GM12892 (cell line): Measurements from ENCODE around the gene RNF212.

Experiments
- POLR2A ChIP-seq: IDR thresholded peaks from 2 replicates; pipeline ENCODE4 v1.6.1; 2011; ENCODE audit warnings: low read depth, low read length, control low read depth
- POLR2AphosphoS5 ChIP-seq: IDR thresholded peaks from 2 replicates; pipeline ENCODE4 v1.6.1; 2011; ENCODE audit warnings: low read depth, low read length, control low read depth
- TAF1 ChIP-seq: IDR thresholded peaks from 2 replicates; pipeline ENCODE4 v1.6.1; 2011; ENCODE audit warnings: low read depth, mild to moderate bottlenecking, control low read depth, low read length, borderline replicate concordance

DNA sequence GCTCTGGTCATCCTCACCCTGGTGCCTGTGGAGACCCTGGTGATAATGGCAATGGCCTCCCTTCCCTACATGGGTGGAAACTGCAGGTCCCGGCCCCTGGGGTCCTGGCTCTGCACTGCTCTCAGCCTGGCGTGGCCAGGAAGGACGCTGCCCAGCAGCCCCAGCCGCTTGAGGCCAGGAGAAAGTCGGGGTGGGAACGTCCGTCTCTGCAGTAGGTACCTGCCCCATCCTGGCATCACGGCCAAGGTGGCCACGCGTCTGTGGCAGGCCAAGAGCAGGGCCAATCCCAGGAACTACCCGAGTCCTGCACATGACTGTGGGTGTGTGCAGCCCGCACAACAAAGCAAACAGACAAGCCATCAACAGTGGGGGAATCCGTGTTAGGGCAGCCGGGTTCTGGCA, 68.2 kb downstream of the RNF212 start:
- TF ChIP-seq POLR2A (no peak), TAF1 (no peak), POLR2AphosphoS5 (no peak)
